ENCODE measurements around the gene MAP3K8.
"Not testable (repeated sequence)": the region's sequence is repeated elsewhere in the genome, so short reads cannot be mapped to it uniquely, and the experiment has no call there.

Gene MAP3K8

GRCh38 chr10:30455816-30456215 is 21.8 kb downstream of the MAP3K8 start:
- DNase-seq (ENCODE audit: insufficient read length) (no peak), FAIRE-seq (peak; percentile 80)
- TF ChIP-seq POLR2A (IDR thresholded peaks at IDR 0.05; ENCODE audit: low read depth, low read length): no peak
- no peak for TF ChIP-seq TAF1 (IDR thresholded peaks at IDR 0.05; ENCODE audit: borderline replicate concordance, low read depth, low read length)
- no peak for TF ChIP-seq POLR2AphosphoS5 (IDR thresholded peaks at IDR 0.05; ENCODE audit: low read depth, low read length)

DNA sequence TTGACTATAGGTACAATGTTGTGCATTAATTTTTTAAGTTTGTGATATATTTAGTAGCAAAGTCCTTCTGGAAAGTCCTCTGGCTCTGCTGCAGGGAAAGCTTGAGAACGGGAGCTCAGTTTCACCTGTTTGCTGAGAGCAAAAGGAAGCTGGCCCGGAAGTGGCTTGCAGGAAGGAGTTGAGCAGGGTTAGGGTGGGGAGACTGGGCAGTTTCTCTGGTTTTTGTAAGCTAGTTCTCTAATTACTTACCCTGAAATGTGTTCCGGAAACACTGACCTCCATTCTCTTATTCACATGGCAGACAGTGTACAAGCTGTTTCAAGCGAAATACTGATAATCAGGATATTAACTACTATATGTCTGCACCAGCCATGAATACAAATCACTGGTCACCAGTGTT is 22.3 kb downstream of the MAP3K8 start:
- TF ChIP-seq TAF1 (IDR thresholded peaks at IDR 0.05; ENCODE audit: borderline replicate concordance, low read depth, low read length) (0 out of 2 replicates have a peak, but pooled peaks have one; percentile 23), POLR2A (IDR thresholded peaks at IDR 0.05; ENCODE audit: low read depth, low read length) (no peak)
- FAIRE-seq (peak; percentile 89), DNase-seq (ENCODE audit: insufficient read length) (no peak)

DNA sequence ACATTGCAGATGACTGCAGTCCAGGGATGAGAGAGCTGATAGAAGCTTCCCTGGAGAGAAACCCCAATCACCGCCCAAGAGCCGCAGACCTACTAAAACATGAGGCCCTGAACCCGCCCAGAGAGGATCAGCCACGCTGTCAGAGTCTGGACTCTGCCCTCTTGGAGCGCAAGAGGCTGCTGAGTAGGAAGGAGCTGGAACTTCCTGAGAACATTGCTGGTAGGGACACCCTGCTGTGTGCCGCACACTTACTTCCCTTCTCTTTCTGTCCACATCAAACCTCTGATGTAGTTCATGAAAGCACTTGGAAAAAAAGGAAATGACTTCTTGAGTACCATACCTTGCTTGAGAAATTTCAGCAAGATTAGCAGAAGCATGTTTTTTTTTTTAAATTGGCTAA is 25.3 kb downstream of the MAP3K8 start:
- TF ChIP-seq POLR2A (IDR thresholded peaks at IDR 0.05; ENCODE audit: low read depth, low read length): no peak
- TF ChIP-seq TAF1 (IDR thresholded peaks at IDR 0.05; ENCODE audit: borderline replicate concordance, low read depth, low read length): no peak
- no peak for TF ChIP-seq POLR2AphosphoS5 (IDR thresholded peaks at IDR 0.05; ENCODE audit: low read depth, low read length)
- FAIRE-seq (no peak), DNase-seq (ENCODE audit: insufficient read length) (no peak)

- FAIRE-seq: no peak
- TF ChIP-seq TAF1 (IDR thresholded peaks at IDR 0.05; ENCODE audit: borderline replicate concordance, low read depth, low read length) (no peak), POLR2A (IDR thresholded peaks at IDR 0.05; ENCODE audit: low read depth, low read length) (no peak), POLR2AphosphoS5 (IDR thresholded peaks at IDR 0.05; ENCODE audit: low read depth, low read length) (no peak)
- no peak for DNase-seq (ENCODE audit: insufficient read length)
Observed at GRCh38 chr10:30460121-30460520, 26.1 kb downstream of the MAP3K8 start.

- DNase-seq (ENCODE audit: insufficient read length) (no peak), FAIRE-seq (no peak)
- TF ChIP-seq POLR2A (IDR thresholded peaks at IDR 0.05; ENCODE audit: low read depth, low read length) (no peak), POLR2AphosphoS5 (IDR thresholded peaks at IDR 0.05; ENCODE audit: low read depth, low read length) (no peak), TAF1 (IDR thresholded peaks at IDR 0.05; ENCODE audit: borderline replicate concordance, low read depth, low read length) (no peak)
Observed at GRCh38 chr10:30462513-30462912, 28.5 kb downstream of the MAP3K8 start.

- no peak for FAIRE-seq
- DNase-seq (ENCODE audit: insufficient read length): no peak
Observed at GRCh38 chr10:30463944-30464451, 30.0 kb downstream of the MAP3K8 start.

DNA sequence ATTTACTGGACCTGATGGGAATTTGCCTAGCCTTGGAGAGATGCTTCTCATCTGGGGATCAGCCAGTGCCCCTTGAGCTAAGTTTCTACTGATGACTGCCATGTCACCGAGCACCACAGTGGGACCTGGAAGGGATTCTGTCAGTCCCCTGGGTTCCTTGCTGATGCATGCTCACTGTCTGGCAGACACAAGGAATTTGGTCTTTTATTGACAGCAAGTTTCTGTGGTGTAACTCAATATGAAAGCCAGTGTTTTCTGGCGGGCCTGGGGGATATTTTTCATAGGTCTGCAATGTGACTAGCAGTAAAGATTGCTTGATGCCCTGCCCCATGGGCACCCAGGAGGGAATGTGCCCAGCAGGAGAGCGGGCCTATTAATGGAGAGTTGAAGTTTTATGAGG is 30.7 kb downstream of the MAP3K8 start:
- no peak for TF ChIP-seq POLR2AphosphoS5 (IDR thresholded peaks at IDR 0.05; ENCODE audit: low read depth, low read length)
- no peak for TF ChIP-seq TAF1 (IDR thresholded peaks at IDR 0.05; ENCODE audit: borderline replicate concordance, low read depth, low read length)
- no peak for TF ChIP-seq POLR2A (IDR thresholded peaks at IDR 0.05; ENCODE audit: low read depth, low read length)
- DNase-seq (ENCODE audit: insufficient read length): no peak

More at GRCh38 chr10:30463944-30464451, 30.0 kb downstream of the MAP3K8 start:
- TF ChIP-seq POLR2A (IDR thresholded peaks at IDR 0.05; ENCODE audit: low read depth, low read length): no peak
- TF ChIP-seq TAF1 (IDR thresholded peaks at IDR 0.05; ENCODE audit: borderline replicate concordance, low read depth, low read length): no peak
- TF ChIP-seq POLR2AphosphoS5 (IDR thresholded peaks at IDR 0.05; ENCODE audit: low read depth, low read length): no peak

GRCh38 chr10:30466445-30466844 is 32.5 kb downstream of the MAP3K8 start:
- FAIRE-seq (no peak), DNase-seq (ENCODE audit: insufficient read length) (no peak)
- no peak for TF ChIP-seq POLR2AphosphoS5 (IDR thresholded peaks at IDR 0.05; ENCODE audit: low read depth, low read length)
- TF ChIP-seq POLR2A (IDR thresholded peaks at IDR 0.05; ENCODE audit: low read depth, low read length): no peak
- no peak for TF ChIP-seq TAF1 (IDR thresholded peaks at IDR 0.05; ENCODE audit: borderline replicate concordance, low read depth, low read length)

More for the DNA sequence above, 30.7 kb downstream of the MAP3K8 start:
- no peak for FAIRE-seq

GRCh38 chr10:30467651-30468338 is 33.8 kb downstream of the MAP3K8 start:
- FAIRE-seq: peak; percentile 42
- TF ChIP-seq POLR2A (IDR thresholded peaks at IDR 0.05; ENCODE audit: low read depth, low read length) (no peak), POLR2AphosphoS5 (IDR thresholded peaks at IDR 0.05; ENCODE audit: low read depth, low read length) (no peak), TAF1 (IDR thresholded peaks at IDR 0.05; ENCODE audit: borderline replicate concordance, low read depth, low read length) (no peak)

GRCh38 chr10:30472414-30473155 is 38.6 kb downstream of the MAP3K8 start:
- DNase-seq (ENCODE audit: insufficient read length): no peak
- no peak for FAIRE-seq
- TF ChIP-seq POLR2A (IDR thresholded peaks at IDR 0.05; ENCODE audit: low read depth, low read length) (no peak), POLR2AphosphoS5 (IDR thresholded peaks at IDR 0.05; ENCODE audit: low read depth, low read length) (no peak), TAF1 (IDR thresholded peaks at IDR 0.05; ENCODE audit: borderline replicate concordance, low read depth, low read length) (no peak)

More at GRCh38 chr10:30467651-30468338, 33.8 kb downstream of the MAP3K8 start:
- no peak for DNase-seq (ENCODE audit: insufficient read length)

DNA sequence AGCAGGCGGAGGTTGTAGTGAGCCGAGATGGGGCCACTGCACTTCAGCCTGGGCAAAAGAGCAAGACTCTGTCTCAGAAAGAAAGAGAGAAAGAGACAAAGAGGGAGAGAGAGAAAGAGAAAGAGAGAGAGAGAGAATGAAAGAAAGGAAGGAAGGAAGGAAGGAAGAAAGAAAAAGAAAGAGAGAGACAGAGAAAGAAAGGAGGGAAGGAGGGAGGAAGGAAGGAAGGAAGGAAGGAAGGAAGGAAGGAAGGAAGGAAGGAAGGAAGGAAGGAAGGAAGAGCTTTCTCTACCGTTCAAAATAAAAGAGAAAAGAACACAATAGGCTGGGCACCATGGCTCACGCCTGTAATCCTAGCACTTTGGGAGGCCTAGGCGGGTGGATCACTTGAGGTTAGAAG is 41.5 kb downstream of the MAP3K8 start:
- DNase-seq (ENCODE audit: insufficient read length); FAIRE-seq: not testable (repeated sequence)
